Upper lobe of right lung (tissue), 1 donor: ENCODE results near the gene MX1. TPM values are rescaled to one million over a fixed set of nuclear protein-coding genes. Genes with fewer than 3 reads are reported as not detected.
A peak's percentile ranks its signal among the peaks of the same experiment; 100 is the strongest.

Experiments used
- ATAC-seq: fragments of 200-7000 bp; cut with Tn5 transposase; one replicate; pipeline ENCODE4 v1.9.1; 2020; ENCODE audit warnings: mild to moderate bottlenecking, moderate library complexity
- DNase-seq: peaks from one replicate; pipeline ENCODE4 v3.0.0-alpha.2; 2020
- H3K27ac ChIP-seq: fragments of 200-600 bp; one replicate; pipeline ENCODE4 v1.8.0; 2022
- H3K27me3 ChIP-seq: fragments of 200-600 bp; one replicate; pipeline ENCODE4 v1.8.0; 2022; ENCODE audit warnings: mild to moderate bottlenecking
- H3K36me3 ChIP-seq: fragments of 200-600 bp; one replicate; pipeline ENCODE4 v1.8.0; 2022
- H3K4me1 ChIP-seq: fragments of 200-600 bp; one replicate; pipeline ENCODE4 v1.8.0; 2022
- H3K4me3 ChIP-seq: fragments of 200-600 bp; one replicate; pipeline ENCODE4 v1.8.0; 2022; ENCODE audit warnings: mild to moderate bottlenecking
- H3K9me3 ChIP-seq: fragments of 200-600 bp; one replicate; pipeline ENCODE4 v1.8.0; 2022
- intact Hi-C: fragments of 100-400 bp; cut with DNase I; formaldehyde crosslinking; loops from one replicate; pipeline ENCODE4 v1.11.0; 2022
- long read RNA-seq: library from polyadenylated mRNA; unstranded; transcript quantifications from one replicate; pipeline ENCODE4 v2.0.0, GENCODE V29; 2021
- total RNA-seq: library from RNA; stranded (reverse); fragmentation: NEBNext Ultra II Directional; extraction: Animal tissue kit (Norgen Biotek cat#: 25700); gene quantifications from one replicate; pipeline ENCODE4 v1.2.1, GENCODE V29; 2021
- TF ChIP-seq, protein P1 (sequence below): fragments of 200-600 bp; IDR thresholded peaks from one replicate; pipeline ENCODE4 v1.8.0; 2022; ENCODE audit warnings: antibody characterized with exemption
- donor health status: DM: no; HTN: yes; CAD: no; lungs with severe emphysema.

The MX1 gene
- total RNA-seq: 142 TPM
- long read RNA-seq, transcript MX1-202 (17 exons, 2,850 nt): major isoform, 125 of 186 reads
- long read RNA-seq, partial matches to known transcripts: 22 of 186 reads
- long read RNA-seq, other reads (novel, unspliced or antisense): 37 of 186 reads

- Histone ChIP-seq H3K27me3 (no peaks in the 10 kb centered on the region), H3K4me3 (peak within 1 kb of the TSS; percentile 59), H3K4me1 (peaks cover 4% of the 10 kb centered on the region), H3K36me3 (peaks cover 13% of the 10 kb centered on the region), H3K27ac (peak within 1 kb of the TSS; percentile 71), H3K9me3 (no peaks in the 10 kb centered on the region)
- ATAC-seq: peak; percentile 95
- intact Hi-C loops: no loop called here
- TF ChIP-seq, protein P1, sequence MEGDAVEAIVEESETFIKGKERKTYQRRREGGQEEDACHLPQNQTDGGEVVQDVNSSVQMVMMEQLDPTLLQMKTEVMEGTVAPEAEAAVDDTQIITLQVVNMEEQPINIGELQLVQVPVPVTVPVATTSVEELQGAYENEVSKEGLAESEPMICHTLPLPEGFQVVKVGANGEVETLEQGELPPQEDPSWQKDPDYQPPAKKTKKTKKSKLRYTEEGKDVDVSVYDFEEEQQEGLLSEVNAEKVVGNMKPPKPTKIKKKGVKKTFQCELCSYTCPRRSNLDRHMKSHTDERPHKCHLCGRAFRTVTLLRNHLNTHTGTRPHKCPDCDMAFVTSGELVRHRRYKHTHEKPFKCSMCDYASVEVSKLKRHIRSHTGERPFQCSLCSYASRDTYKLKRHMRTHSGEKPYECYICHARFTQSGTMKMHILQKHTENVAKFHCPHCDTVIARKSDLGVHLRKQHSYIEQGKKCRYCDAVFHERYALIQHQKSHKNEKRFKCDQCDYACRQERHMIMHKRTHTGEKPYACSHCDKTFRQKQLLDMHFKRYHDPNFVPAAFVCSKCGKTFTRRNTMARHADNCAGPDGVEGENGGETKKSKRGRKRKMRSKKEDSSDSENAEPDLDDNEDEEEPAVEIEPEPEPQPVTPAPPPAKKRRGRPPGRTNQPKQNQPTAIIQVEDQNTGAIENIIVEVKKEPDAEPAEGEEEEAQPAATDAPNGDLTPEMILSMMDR: no peak
- peak; percentile 94 for DNase-seq
These were observed at the start of gene MX1 for GRCh38 chr21:41425954-41426675. MX1 (plus strand) TSS chr21:41426239; CDS start chr21:41432071, 5,832 bp downstream.

- ATAC-seq (no peak), DNase-seq (no peak)
- H3K27ac ChIP-seq: no peak overlapping the region
- no peaks in the 10 kb centered on the region for H3K36me3 ChIP-seq
- no peaks in the 10 kb centered on the region for H3K9me3 ChIP-seq
- no peaks in the 10 kb centered on the region for H3K4me1 ChIP-seq
- TF ChIP-seq, protein P1: no peak
- H3K27me3 ChIP-seq: no peaks in the 10 kb centered on the region
- intact Hi-C loops: no loop called here
- no peak overlapping the region for H3K4me3 ChIP-seq
These were observed 48.3 kb upstream of the MX1 start for GRCh38 chr21:41377715-41378114.

DNA sequence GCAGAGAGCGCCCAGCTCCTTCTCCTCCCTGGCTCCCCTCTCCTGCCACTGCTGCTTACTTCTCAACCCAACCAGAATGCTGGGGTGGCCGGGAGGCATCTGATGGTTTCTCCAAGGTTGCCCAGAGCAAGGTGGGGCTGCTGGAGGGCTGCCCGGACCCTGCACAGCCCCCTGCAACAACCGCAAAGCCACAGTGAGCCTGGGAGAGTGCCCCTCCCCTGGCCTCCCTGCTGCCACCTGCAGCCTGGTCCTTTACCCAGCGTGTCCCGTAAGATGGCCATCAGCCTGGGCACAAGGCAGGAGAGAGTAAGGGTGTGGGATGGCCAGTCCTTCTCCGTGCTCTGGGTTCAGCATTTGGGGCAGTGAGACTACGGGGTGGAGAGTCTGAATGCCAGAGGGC lies 47.2 kb upstream of the MX1 start:
- TF ChIP-seq, protein P1: no peak
- Histone ChIP-seq H3K4me3 (no peak overlapping the region), H3K4me1 (no peaks in the 10 kb centered on the region), H3K27ac (no peak overlapping the region), H3K36me3 (no peaks in the 10 kb centered on the region), H3K9me3 (no peaks in the 10 kb centered on the region), H3K27me3 (no peaks in the 10 kb centered on the region)
- intact Hi-C loops: no loop called here
- no peak for DNase-seq
- ATAC-seq: no peak

GRCh38 chr21:41379901-41380300 lies 46.1 kb upstream of the MX1 start:
- H3K4me3 ChIP-seq: no peak overlapping the region
- intact Hi-C loops: no loop called here
- H3K9me3 ChIP-seq: no peaks in the 10 kb centered on the region
- H3K4me1 ChIP-seq: no peaks in the 10 kb centered on the region
- no peak overlapping the region for H3K27ac ChIP-seq
- DNase-seq (no peak), ATAC-seq (no peak)
- H3K27me3 ChIP-seq: no peaks in the 10 kb centered on the region
- TF ChIP-seq, protein P1: no peak
- no peaks in the 10 kb centered on the region for H3K36me3 ChIP-seq

DNA sequence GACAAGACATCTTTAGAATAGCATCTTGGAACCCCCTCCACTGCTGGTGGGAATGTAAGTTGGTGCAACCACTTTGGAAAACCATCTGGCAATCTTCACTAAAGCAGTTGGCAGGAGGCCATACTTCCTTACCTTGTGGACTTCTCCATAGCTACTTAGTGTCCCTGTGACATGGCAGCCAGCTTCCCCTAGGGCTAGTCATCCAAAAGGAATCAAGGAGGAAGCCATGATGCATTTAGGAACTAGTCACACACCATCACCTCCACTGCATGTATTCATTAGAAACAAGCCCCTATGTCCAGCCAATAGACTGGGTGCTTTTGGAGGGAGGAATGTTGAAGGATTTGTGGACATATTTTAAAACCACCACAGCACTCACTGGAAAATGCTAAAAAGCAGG lies 44.3 kb upstream of the MX1 start:
- Histone ChIP-seq H3K4me3 (no peak overlapping the region), H3K9me3 (no peaks in the 10 kb centered on the region), H3K27me3 (no peaks in the 10 kb centered on the region), H3K4me1 (no peaks in the 10 kb centered on the region), H3K36me3 (no peaks in the 10 kb centered on the region), H3K27ac (no peak overlapping the region)
- intact Hi-C loops: no loop called here
- TF ChIP-seq, protein P1: no peak
- DNase-seq (no peak), ATAC-seq (no peak)
